Right lobe of liver (tissue), 6 donors: ENCODE data around the gene PSMB7. TPM values are rescaled to one million over a fixed set of nuclear protein-coding genes. Genes with fewer than 3 reads are reported as not detected.
A peak's percentile ranks its signal among the peaks of the same experiment; 100 is the strongest.

ENCODE experiments used
- ATAC-seq, 4 donors: fragments of 200-7000 bp; cut with Tn5 transposase; one replicate each; pipeline ENCODE4 v1.9.1; 2020; ENCODE audit warnings: mild to moderate bottlenecking in 4 of 4, moderate library complexity in 4 of 4
- DNase-seq, 3 donors: peaks; one replicate each; pipeline ENCODE4 v3.0.0-alpha.2; 2020
- H3K27ac ChIP-seq, 3 donors: fragments of 200-600 bp; one replicate each; pipeline ENCODE4 v1.8.0; 2022
- H3K27me3 ChIP-seq, 2 donors: fragments of 200-600 bp; one replicate each; pipeline ENCODE4 v1.8.0; 2022
- H3K36me3 ChIP-seq, 4 donors: fragments of 200-600 bp; sonication (generic) in 1 of 4; one replicate each; pipeline versions ENCODE4 v1.5.1 to v1.8.0; 2017 to 2022; ENCODE audit warnings: control low read depth in 1 of 4
- H3K4me1 ChIP-seq, 4 donors: fragments of 200-600 bp; sonication (generic) in 1 of 4; one replicate each; pipeline versions ENCODE4 v1.5.1 to v1.8.0; 2017 to 2022; ENCODE audit warnings: control low read depth in 1 of 4
- H3K4me3 ChIP-seq, 3 donors: fragments of 200-600 bp; one replicate each; pipeline ENCODE4 v1.8.0; 2022
- H3K9me3 ChIP-seq, 4 donors: fragments of 200-600 bp; sonication (generic) in 1 of 4; one replicate each; pipeline versions ENCODE4 v1.5.1 to v1.8.0; 2017 to 2022; ENCODE audit warnings: control low read depth in 1 of 4
- POLR2A ChIP-seq: fragments of 450-650 bp; IDR thresholded peaks from one replicate; pipeline ENCODE4 v1.6.1; 2017; ENCODE audit warnings: antibody characterized with exemption, mild to moderate bottlenecking
- WGBS: methylation state at CpG from one replicate; pipeline ENCODE4 v1.1.6; 2018; ENCODE audit warnings: low coverage, low lambda C conversion rate; ENCODE audit not compliant: insufficient coverage; ENCODE audit errors: missing lambda C conversion rate; 5-methylcytosine and 5-hydroxymethylcytosine counted together
- intact Hi-C, 2 donors: fragments of 100-400 bp; cut with DNase I; formaldehyde crosslinking; loops; one replicate each; pipeline versions ENCODE4 v1.11.2 to v1.14.1; 2022
- long read RNA-seq: library from polyadenylated mRNA; unstranded; transcript quantifications from one replicate; pipeline ENCODE4 v2.0.0, GENCODE V29; 2019
- total RNA-seq, 6 experiments: library from RNA; depleted of rRNA in 2 of 6; stranded (reverse); fragments of >200 nt in 2 of 6; fragmentation: NEBNext Ultra II Directional in 3 of 6; extraction: Animal tissue kit (Norgen Biotek cat#: 25700) in 3 of 6; gene quantifications; one replicate each; pipeline versions ENCODE4 v1.1.0 to v1.2.4, GENCODE V29; 2016 to 2023
- TF ChIP-seq, protein P1 (sequence below), 4 donors: fragments of 200-600 bp in 3 of 4; fragments of 450-650 bp in 1 of 4; IDR thresholded peaks; one replicate each; pipeline versions ENCODE4 v1.5.1 to v1.8.0; 2016 to 2022; ENCODE audit warnings: antibody characterized with exemption in 4 of 4, mild to moderate bottlenecking in 2 of 4
- donor health status: DM: no; HTN: yes; CAD: no.
- donor health status: DM: no; HTN: no; CAD: no.
- donor health status: DM: no; HTN: no; CAD: no.
- donor health status: DM: no; HTN: yes; CAD: no.
- donor health status: DM: no; HTN: yes; CAD: no.

Gene PSMB7
- 100 to 1,000 TPM in 2 of 6 experiments, 10 to 100 TPM in 4; 76.4 to 196 (median 96.8) TPM for total RNA-seq
- long read RNA-seq, transcript PSMB7-201 (8 exons, 980 nt): major isoform, 38 of 47 reads
- long read RNA-seq, partial matches to known transcripts: 6 of 47 reads
- long read RNA-seq, other reads (novel, unspliced or antisense): 3 of 47 reads

DNA sequence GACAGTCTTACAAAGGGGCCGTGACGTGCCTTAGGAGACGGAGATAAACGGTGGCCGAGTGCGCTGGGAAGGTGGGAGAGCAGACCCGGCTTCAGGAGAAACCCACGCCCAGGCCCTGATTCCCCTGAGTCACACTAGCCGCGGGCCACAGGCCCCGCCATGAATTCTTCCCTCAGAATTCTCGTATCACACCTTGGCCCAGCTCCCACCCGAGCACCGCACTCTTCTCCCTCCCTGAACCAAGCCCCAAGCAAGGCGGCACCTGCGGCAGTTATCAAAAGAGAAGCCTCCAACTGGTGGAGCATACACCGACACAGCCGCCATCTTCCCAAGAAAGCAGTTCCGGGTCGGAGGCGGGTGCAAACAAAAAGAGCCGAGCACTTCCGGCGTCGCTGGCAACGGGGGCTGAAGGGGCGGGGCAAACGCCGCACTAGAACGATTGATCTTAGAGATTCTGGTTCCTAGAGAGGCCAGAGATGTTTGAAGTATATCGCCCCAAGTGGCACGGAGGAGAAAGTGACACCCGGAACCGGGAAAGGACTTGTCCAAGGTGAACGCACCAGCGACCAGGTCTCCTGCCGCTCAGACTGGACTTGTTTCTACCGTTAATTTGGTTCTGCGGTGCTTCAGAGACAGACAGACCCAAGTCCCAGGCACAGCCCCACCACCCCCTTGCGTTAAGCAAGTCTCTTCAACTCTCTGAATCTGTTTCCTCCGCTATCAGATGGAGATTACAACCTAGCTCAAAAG is at the start of gene PSMB7:
PSMB7 (minus strand) TSS at position 341 of the 750 bp plus-strand sequence; CDS start at position 324, 17 bp downstream.
- Histone ChIP-seq H3K27me3 (no peaks in the 10 kb centered on the region), H3K4me1 (peaks cover 0 to 31% (median 5%) of the 10 kb centered on the region in 4 donors), H3K27ac (peak within 1 kb of the TSS; percentile 5 to 38 (median 31)), H3K36me3 (peaks cover 0 to 35% (median 22%) of the 10 kb centered on the region in 4 donors), H3K9me3 (no peaks in the 10 kb centered on the region), H3K4me3 (peak within 1 kb of the TSS; percentile 61 to 97 (median 76))
- 8% methylated on average over 22 of the region's 41 CpGs for WGBS
- peak; percentile 56 for TF ChIP-seq POLR2A
- TF ChIP-seq, protein P1, sequence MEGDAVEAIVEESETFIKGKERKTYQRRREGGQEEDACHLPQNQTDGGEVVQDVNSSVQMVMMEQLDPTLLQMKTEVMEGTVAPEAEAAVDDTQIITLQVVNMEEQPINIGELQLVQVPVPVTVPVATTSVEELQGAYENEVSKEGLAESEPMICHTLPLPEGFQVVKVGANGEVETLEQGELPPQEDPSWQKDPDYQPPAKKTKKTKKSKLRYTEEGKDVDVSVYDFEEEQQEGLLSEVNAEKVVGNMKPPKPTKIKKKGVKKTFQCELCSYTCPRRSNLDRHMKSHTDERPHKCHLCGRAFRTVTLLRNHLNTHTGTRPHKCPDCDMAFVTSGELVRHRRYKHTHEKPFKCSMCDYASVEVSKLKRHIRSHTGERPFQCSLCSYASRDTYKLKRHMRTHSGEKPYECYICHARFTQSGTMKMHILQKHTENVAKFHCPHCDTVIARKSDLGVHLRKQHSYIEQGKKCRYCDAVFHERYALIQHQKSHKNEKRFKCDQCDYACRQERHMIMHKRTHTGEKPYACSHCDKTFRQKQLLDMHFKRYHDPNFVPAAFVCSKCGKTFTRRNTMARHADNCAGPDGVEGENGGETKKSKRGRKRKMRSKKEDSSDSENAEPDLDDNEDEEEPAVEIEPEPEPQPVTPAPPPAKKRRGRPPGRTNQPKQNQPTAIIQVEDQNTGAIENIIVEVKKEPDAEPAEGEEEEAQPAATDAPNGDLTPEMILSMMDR (IDR thresholded peaks at IDR 0.05): peak; percentile 81 to 95 (median 92)
- DNase-seq (peak; percentile 94 to 96 (median 96)), ATAC-seq (peak; percentile 91 to 96 (median 95))
- intact Hi-C loops: no loop called here

DNA sequence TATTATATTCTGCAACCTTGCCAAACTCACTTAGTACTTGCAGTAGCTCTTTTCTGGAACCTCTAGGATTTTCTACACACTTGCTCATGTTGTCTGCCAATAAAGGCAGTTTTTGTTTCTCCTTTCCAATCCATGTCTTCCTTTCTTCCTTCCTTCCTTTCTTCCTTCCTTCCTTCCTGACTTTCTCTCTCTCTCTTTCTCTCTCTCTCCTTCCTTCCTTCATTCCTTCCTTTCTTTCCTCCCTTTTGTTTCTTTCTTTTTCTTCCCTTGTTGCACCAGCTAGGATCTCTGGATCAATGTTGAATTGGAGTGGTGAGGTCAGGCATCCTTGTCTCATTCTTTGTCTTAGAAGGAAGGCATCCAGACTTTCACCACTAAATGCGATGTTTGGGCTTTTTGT is 47.5 kb upstream of the PSMB7 start:
- no peak for ATAC-seq
- no peaks in the 10 kb centered on the region for H3K4me1 ChIP-seq
- H3K36me3 ChIP-seq: no peaks in the 10 kb centered on the region
- TF ChIP-seq, protein P1 (IDR thresholded peaks at IDR 0.05): no peak
- TF ChIP-seq POLR2A: no peak
- WGBS: 73% methylated on average over 1 of the region's 1 CpG
- H3K27ac ChIP-seq: no peak overlapping the region
- DNase-seq: no peak
- no peak overlapping the region for H3K4me3 ChIP-seq
- no peaks in the 10 kb centered on the region for H3K27me3 ChIP-seq
- intact Hi-C loops: no loop called here
- no peaks in the 10 kb centered on the region for H3K9me3 ChIP-seq

DNA sequence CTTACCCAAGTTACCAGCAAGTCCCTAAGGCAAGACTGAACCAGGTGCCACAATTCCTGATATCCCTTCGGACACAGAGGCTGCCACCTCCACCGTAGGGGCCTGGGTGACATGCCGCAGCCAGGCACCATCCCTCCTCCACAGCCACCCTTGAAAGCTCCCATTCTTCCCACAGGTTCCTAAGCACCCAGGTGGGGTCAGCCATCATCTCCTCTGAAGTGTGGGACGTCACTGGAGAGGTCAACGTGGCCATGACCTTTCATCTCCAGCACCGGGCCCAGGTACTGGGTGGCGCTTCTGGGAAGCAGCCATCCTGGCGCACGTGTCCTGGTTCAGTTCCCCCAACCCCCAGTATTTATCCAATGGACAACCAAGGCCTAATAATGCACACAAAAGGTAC is 43.2 kb upstream of the PSMB7 start:
- TF ChIP-seq POLR2A: no peak
- TF ChIP-seq, protein P1 (IDR thresholded peaks at IDR 0.05): no peak
- Histone ChIP-seq H3K36me3 (no peaks in the 10 kb centered on the region), H3K4me3 (no peak overlapping the region), H3K4me1 (no peaks in the 10 kb centered on the region), H3K9me3 (no peaks in the 10 kb centered on the region), H3K27me3 (no peaks in the 10 kb centered on the region), H3K27ac (no peak overlapping the region)
- ATAC-seq (no peak), DNase-seq (peak in 1 of 3 donors; percentile 27)
- intact Hi-C loops: no loop called here
- no CpG with 5 or more reads among the region's 9 CpGs for WGBS

DNA sequence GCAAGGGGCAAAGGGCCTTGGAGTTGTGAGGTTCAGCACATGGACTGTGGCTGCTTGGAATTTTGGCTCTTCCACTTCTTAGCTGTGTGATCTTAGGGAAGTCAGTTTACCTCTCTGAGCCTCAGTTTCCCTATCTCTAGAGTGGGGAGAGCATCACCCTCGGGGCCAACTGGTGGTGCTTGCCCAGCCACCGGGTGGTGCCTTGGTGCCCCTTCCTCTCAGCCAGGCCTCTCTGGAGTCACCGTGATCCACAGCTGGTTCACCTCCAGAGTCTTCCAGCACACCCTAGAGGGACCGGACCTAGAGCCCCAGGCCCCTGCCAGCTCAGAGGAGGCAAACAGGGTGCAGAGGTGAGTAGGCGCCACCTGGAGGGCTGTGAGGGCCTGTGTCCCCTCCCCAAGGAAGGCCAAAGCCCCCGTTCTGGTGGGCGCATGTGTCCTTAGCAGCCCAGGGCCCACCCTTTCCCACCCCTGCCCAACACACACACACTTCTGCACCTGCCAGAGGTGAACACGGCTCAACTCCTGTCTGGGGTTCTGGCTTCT is 42.7 kb upstream of the PSMB7 start:
- H3K9me3 ChIP-seq: no peaks in the 10 kb centered on the region
- DNase-seq: peak in 1 of 3 donors; percentile 45
- H3K27ac ChIP-seq: no peak overlapping the region
- no peaks in the 10 kb centered on the region for H3K27me3 ChIP-seq
- H3K4me1 ChIP-seq: no peaks in the 10 kb centered on the region
- intact Hi-C loops: no loop called here
- no peaks in the 10 kb centered on the region for H3K36me3 ChIP-seq
- no peak overlapping the region for H3K4me3 ChIP-seq
- TF ChIP-seq, protein P1 (IDR thresholded peaks at IDR 0.05): no peak
- no peak for TF ChIP-seq POLR2A
- WGBS: 77% methylated on average over 2 of the region's 8 CpGs
- ATAC-seq: no peak
